Smooth muscle cell (in vitro differentiated cells): ENCODE results near the gene CDH13. TPM values are rescaled to one million over a fixed set of nuclear protein-coding genes. Genes with fewer than 3 reads are reported as not detected.

Experiments
- DNase-seq: peaks from one replicate; lab custom pipeline; 2025; ENCODE audit not compliant: unreplicated experiment; lab: John Stamatoyannopoulos, UW
- H2AFZ ChIP-seq: fragments of 200-600 bp; sonication (generic); 2 replicates; pipeline ENCODE4 v1.6.0; 2016; ENCODE audit warnings: antibody characterized with exemption, low read depth, mild to moderate bottlenecking
- H3F3A ChIP-seq: fragments of 200-600 bp; sonication (generic); 2 replicates; pipeline ENCODE4 v1.6.0; 2017; ENCODE audit warnings: antibody characterized with exemption, low read depth
- H3K27ac ChIP-seq: fragments of 200-600 bp; sonication (generic); 2 replicates; pipeline ENCODE4 v1.5.1; 2016; ENCODE audit warnings: low read depth, mild to moderate bottlenecking
- H3K27me3 ChIP-seq: fragments of 200-600 bp; sonication (generic); 2 replicates; pipeline ENCODE4 v1.6.1; 2016; ENCODE audit warnings: low read depth, mild to moderate bottlenecking
- H3K36me3 ChIP-seq: fragments of 200-600 bp; sonication (generic); 2 replicates; pipeline ENCODE4 v1.5.1; 2016; ENCODE audit warnings: low read depth
- H3K4me1 ChIP-seq: fragments of 200-600 bp; sonication (generic); 2 replicates; pipeline ENCODE4 v1.5.1; 2016; ENCODE audit warnings: low read depth
- H3K4me2 ChIP-seq: fragments of 200-600 bp; sonication (generic); 2 replicates; pipeline ENCODE4 v1.6.0; 2016; ENCODE audit warnings: mild to moderate bottlenecking
- H3K4me3 ChIP-seq: fragments of 200-600 bp; sonication (generic); 2 replicates; pipeline ENCODE4 v1.5.1; 2016; ENCODE audit warnings: mild to moderate bottlenecking
- H3K79me2 ChIP-seq: fragments of 200-600 bp; sonication (generic); 2 replicates; pipeline ENCODE4 v1.6.0; 2016; ENCODE audit warnings: low read depth, mild to moderate bottlenecking
- H3K9ac ChIP-seq: fragments of 200-600 bp; sonication (generic); 2 replicates; pipeline ENCODE4 v1.6.0; 2016; ENCODE audit warnings: low read depth
- H3K9me3 ChIP-seq: fragments of 200-600 bp; sonication (generic); replicated peaks from 2 replicates; pipeline ENCODE4 v1.5.1; 2016; ENCODE audit warnings: low read depth
- H4K20me1 ChIP-seq: fragments of 200-600 bp; sonication (generic); 2 replicates; pipeline ENCODE4 v1.6.0; 2016; ENCODE audit warnings: low read depth
- CTCF ChIP-seq: fragments of 200-600 bp; sonication (generic); IDR thresholded peaks from 2 replicates; pipeline ENCODE4 v1.5.1; 2017; ENCODE audit warnings: borderline replicate concordance, mild to moderate bottlenecking, antibody characterized with exemption; ENCODE audit not compliant: insufficient read depth, poor library complexity, severe bottlenecking
- WGBS: methylation state at CpG from one replicate; pipeline ENCODE4 v1.1.7; 2016; ENCODE audit warnings: low lambda C conversion rate; 5-methylcytosine and 5-hydroxymethylcytosine counted together
- polyA plus RNA-seq: library from polyadenylated mRNA; unstranded; fragments of >200 nt; fragmentation: Nextera tagmentation; extraction: Ambion mirVana; gene quantifications from 2 replicates; pipeline ENCODE4 v1.2.1, GENCODE V29; 2016
- total RNA-seq: library from RNA; depleted of rRNA; stranded (reverse); fragments of >200 nt; gene quantifications from 2 replicates; pipeline ENCODE4 v1.2.3, GENCODE V29; 2014

The CDH13 gene
- total and polyA plus RNA-seq, 2 experiments from 2014 or later, result 12.1 to 32.2 TPM

DNA sequence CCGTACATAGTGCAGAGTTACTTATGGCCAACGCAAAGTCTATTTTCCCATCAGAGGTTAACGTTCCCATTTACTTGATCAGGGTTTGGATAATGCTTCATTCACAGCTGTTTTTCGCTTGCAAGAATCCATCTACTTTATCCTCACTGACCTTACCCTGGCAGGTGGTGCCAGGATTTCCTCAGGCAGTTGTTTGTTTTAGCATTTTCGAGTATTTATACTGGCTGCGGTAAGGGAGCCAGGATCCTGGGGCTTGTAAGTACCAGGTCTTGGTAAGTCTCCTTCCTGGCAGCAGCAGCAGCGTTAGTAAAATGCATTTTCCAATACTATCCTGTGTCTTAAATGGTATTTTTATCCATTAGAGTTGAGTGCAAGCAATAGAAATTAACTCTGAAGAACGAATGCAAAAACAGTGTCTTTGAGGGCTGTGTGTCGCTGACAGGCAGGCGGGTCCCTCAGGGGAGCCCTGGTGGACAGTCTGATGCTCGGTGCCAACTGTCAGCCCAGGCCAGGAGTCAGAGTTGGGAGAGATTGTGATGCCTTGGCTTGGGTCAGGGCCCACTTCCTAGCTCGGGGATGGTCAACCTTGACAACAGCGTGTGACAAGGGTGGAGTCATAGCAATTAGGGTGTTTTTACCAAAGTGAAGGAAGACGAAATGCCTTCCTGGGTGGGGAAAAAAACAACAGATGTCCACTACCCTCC is 1088.6 kb downstream of the CDH13 start:
- Histone ChIP-seq H2AFZ (no peak overlapping the region), H3K36me3 (no peaks in the 10 kb centered on the region), H3K27ac (no peak overlapping the region), H3F3A (no peaks in the 10 kb centered on the region), H3K4me3 (no peak overlapping the region), H3K4me2 (no peak overlapping the region), H3K9ac (no peak overlapping the region), H3K9me3 (no peaks in the 10 kb centered on the region), H4K20me1 (no peaks in the 10 kb centered on the region), H3K27me3 (no peaks in the 10 kb centered on the region), H3K4me1 (no peaks in the 10 kb centered on the region), H3K79me2 (no peaks in the 10 kb centered on the region)
- TF ChIP-seq CTCF, result no peak
- 88% methylated on average over 14 of the region's 14 CpGs for WGBS
- no peak for DNase-seq

DNA sequence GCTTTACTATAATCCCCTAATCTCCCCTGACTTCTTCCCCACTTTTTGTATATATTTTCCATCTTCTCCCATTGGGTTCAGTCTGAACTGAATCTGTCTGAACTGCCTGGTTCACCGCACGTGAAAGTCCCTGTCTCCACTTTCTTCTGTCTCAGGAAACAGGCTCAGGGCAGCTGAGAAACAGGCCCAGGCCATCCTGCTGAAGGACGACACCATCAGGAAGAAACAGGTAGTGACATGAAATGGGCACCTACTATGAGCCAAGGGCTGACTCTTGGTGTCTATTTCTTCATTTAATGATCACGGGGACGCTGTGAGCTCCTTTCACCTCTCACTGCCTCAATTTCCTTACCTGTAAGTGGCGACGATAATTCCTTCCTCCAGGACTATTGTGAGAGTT is 1090.5 kb downstream of the CDH13 start:
- H3F3A ChIP-seq, result no peaks in the 10 kb centered on the region
- H3K79me2 ChIP-seq, result no peaks in the 10 kb centered on the region
- H2AFZ ChIP-seq, result no peak overlapping the region
- WGBS, result 77% methylated on average over 7 of the region's 7 CpGs
- DNase-seq, result no peak
- no peak overlapping the region for H3K27ac ChIP-seq
- no peaks in the 10 kb centered on the region for H3K4me1 ChIP-seq
- no peaks in the 10 kb centered on the region for H3K36me3 ChIP-seq
- H4K20me1 ChIP-seq, result no peaks in the 10 kb centered on the region
- no peak for TF ChIP-seq CTCF
- no peak overlapping the region for H3K4me3 ChIP-seq
- no peak overlapping the region for H3K9ac ChIP-seq
- no peaks in the 10 kb centered on the region for H3K27me3 ChIP-seq
- no peaks in the 10 kb centered on the region for H3K9me3 ChIP-seq
- no peak overlapping the region for H3K4me2 ChIP-seq

GRCh38 chr16:83717814-83718213 is 1091.0 kb downstream of the CDH13 start:
- Histone ChIP-seq H3K79me2 (no peaks in the 10 kb centered on the region), H3K36me3 (no peaks in the 10 kb centered on the region), H3K27ac (peak overlapping the region; percentile 48), H2AFZ (no peak overlapping the region), H3K4me1 (no peaks in the 10 kb centered on the region), H3F3A (no peaks in the 10 kb centered on the region), H3K9me3 (no peaks in the 10 kb centered on the region), H3K4me3 (no peak overlapping the region), H3K27me3 (no peaks in the 10 kb centered on the region), H3K4me2 (no peak overlapping the region), H4K20me1 (no peaks in the 10 kb centered on the region), H3K9ac (no peak overlapping the region)
- no peak for DNase-seq
- WGBS, result 44% methylated on average over 4 of the region's 4 CpGs
- TF ChIP-seq CTCF, result no peak

GRCh38 chr16:83720213-83720612 is 1093.4 kb downstream of the CDH13 start:
- H4K20me1 ChIP-seq, result no peaks in the 10 kb centered on the region
- H3K9ac ChIP-seq, result no peak overlapping the region
- no peak for DNase-seq
- H3F3A ChIP-seq, result no peaks in the 10 kb centered on the region
- WGBS, result 92% methylated on average over 5 of the region's 5 CpGs
- H3K79me2 ChIP-seq, result no peaks in the 10 kb centered on the region
- no peak overlapping the region for H3K4me3 ChIP-seq
- H2AFZ ChIP-seq, result no peak overlapping the region
- H3K9me3 ChIP-seq, result no peaks in the 10 kb centered on the region
- H3K27ac ChIP-seq, result no peak overlapping the region
- H3K27me3 ChIP-seq, result no peaks in the 10 kb centered on the region
- no peaks in the 10 kb centered on the region for H3K4me1 ChIP-seq
- no peak overlapping the region for H3K4me2 ChIP-seq
- no peaks in the 10 kb centered on the region for H3K36me3 ChIP-seq
- no peak for TF ChIP-seq CTCF
